ENCODE data around the gene ACTN2. TPM values are rescaled to one million over a fixed set of nuclear protein-coding genes. Genes with fewer than 3 reads are reported as not detected.
"Not testable (repeated sequence)": the region's sequence is repeated elsewhere in the genome, so short reads cannot be mapped to it uniquely, and the experiment has no call there.

Gene ACTN2
- total RNA-seq = under 1 TPM; 0.37 to 0.50 TPM

GRCh38 chr1:236685917-236686814, at the start of gene ACTN2:
Gene ACTN2, plus strand, starts transcription at chr1:236686499. Its CDS starts 175 bp downstream, at chr1:236686674.
- DNase-seq (ENCODE audit: low spot score in 2 of 2) = peak in 1 of 2 donors; percentile 25
- peak; percentile 73 to 89 for ATAC-seq
- peaks cover 8 to 9% of the 10 kb centered on the region in 2 donors for H3K36me3 Mint-ChIP-seq
- no peak within 1 kb of the TSS for H3K27ac Mint-ChIP-seq
- H3K9me3 Mint-ChIP-seq = peaks cover 7% of the 10 kb centered on the region in 2 donors

DNA sequence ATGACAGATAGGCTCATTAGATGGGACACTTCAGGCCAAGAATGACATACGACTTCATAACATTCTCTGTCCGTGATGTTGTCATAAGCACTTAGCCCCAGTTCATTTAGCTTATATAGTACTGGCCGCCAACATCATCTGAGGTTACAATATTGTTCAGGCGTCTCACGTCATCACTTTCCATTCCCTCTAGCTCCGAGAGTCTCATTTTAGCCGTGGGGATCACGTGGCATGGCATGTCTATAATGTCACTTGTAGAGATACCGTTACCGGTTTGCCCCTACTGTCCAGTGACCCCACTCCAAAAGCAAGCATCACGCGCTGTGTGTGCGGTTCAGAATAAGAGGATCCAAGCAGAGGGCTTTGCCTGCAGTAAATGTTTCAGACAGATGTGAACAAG, 47.4 kb upstream of the ACTN2 start:
- no peak overlapping the region for H3K27ac Mint-ChIP-seq

GRCh38 chr1:236639686-236640085, 46.6 kb upstream of the ACTN2 start:
- DNase-seq (ENCODE audit: low spot score in 2 of 2) (no peak), ATAC-seq (no peak)
- Mint-ChIP-seq H3K36me3 (no peaks in the 10 kb centered on the region), H3K27ac (no peak overlapping the region), H3K9me3 (no peaks in the 10 kb centered on the region)

More for the DNA sequence above, 47.4 kb upstream of the ACTN2 start:
- DNase-seq (ENCODE audit: low spot score in 2 of 2) (no peak), ATAC-seq (no peak)
- no peaks in the 10 kb centered on the region for H3K36me3 Mint-ChIP-seq
- no peaks in the 10 kb centered on the region for H3K9me3 Mint-ChIP-seq

DNA sequence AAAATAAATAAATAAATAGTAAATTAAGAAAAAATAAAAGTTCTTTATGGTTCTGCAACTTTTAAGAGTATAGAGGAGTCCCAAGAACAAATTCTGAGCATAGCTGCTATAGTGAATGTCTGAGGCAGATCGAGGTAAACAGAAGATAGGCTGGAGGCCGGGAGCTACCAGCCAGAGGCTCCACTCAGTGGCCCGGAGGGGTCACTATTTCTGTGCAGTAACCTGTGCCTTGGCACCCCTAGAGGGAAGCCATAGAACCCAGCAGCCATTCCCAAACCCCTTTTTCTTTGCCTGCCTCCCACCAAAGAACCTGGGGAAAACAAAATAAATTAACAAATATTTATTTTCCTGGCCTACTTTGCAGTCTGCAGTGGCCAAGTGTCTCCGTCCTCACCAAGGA, 43.5 kb upstream of the ACTN2 start:
- H3K27ac Mint-ChIP-seq = no peak overlapping the region
- no peaks in the 10 kb centered on the region for H3K9me3 Mint-ChIP-seq
- no peak for DNase-seq (ENCODE audit: low spot score in 2 of 2)
- no peaks in the 10 kb centered on the region for H3K36me3 Mint-ChIP-seq
- ATAC-seq = no peak

GRCh38 chr1:236645016-236645680, 41.2 kb upstream of the ACTN2 start:
- DNase-seq (ENCODE audit: low spot score in 2 of 2) = no peak
- H3K9me3 Mint-ChIP-seq = no peaks in the 10 kb centered on the region
- no peak for ATAC-seq
- H3K27ac Mint-ChIP-seq = no peak overlapping the region
- no peaks in the 10 kb centered on the region for H3K36me3 Mint-ChIP-seq

GRCh38 chr1:236654511-236654910, 31.8 kb upstream of the ACTN2 start:
- Mint-ChIP-seq H3K27ac (no peak overlapping the region), H3K9me3 (no peaks in the 10 kb centered on the region), H3K36me3 (no peaks in the 10 kb centered on the region)
- ATAC-seq (no peak), DNase-seq (ENCODE audit: low spot score in 2 of 2) (no peak)

DNA sequence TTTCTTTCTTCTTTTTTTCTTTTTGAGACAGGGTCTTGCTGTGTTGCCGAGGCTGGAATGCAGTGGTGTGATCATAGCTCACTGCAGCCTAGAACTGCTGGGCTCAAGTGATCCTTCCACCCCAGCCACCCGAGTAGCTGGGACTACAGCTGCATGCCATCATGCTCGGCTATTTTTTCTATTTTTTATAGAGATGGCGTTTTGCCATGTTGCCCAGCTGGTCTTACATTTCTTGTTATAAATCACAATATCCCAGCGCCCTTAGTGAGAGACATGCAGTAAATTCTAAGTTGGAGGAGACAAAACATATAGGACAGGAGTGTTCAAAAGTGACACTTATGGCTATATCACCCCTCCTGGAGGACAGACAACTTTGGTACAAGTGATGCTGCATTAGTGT, 31.3 kb upstream of the ACTN2 start:
- H3K9me3 Mint-ChIP-seq = no peaks in the 10 kb centered on the region
- H3K36me3 Mint-ChIP-seq = no peaks in the 10 kb centered on the region
- DNase-seq (ENCODE audit: low spot score in 2 of 2) = no peak
- ATAC-seq = no peak
- no peak overlapping the region for H3K27ac Mint-ChIP-seq

DNA sequence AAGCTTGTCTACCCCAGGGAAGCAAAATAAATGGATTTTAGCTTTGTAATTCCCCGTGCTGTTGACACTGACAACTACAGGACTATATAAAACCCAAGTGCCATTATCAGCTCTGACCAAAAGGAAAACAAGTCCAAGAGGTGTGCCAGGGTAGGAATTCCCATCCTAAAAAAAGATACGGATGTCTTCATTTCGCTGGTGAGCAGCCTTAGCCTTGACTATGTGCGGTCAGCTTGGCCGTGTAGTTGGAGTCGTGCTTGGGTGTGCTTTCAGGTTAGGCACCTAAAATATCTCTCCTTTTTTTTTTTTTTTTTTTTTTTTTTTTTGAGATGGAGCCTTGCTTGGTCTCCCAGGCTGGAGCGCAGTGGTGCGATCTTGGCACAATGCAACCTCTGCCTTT, 28.9 kb upstream of the ACTN2 start:
- no peaks in the 10 kb centered on the region for H3K36me3 Mint-ChIP-seq
- DNase-seq (ENCODE audit: low spot score in 2 of 2) (no peak), ATAC-seq (no peak)
- H3K27ac Mint-ChIP-seq = no peak overlapping the region
- no peaks in the 10 kb centered on the region for H3K9me3 Mint-ChIP-seq

DNA sequence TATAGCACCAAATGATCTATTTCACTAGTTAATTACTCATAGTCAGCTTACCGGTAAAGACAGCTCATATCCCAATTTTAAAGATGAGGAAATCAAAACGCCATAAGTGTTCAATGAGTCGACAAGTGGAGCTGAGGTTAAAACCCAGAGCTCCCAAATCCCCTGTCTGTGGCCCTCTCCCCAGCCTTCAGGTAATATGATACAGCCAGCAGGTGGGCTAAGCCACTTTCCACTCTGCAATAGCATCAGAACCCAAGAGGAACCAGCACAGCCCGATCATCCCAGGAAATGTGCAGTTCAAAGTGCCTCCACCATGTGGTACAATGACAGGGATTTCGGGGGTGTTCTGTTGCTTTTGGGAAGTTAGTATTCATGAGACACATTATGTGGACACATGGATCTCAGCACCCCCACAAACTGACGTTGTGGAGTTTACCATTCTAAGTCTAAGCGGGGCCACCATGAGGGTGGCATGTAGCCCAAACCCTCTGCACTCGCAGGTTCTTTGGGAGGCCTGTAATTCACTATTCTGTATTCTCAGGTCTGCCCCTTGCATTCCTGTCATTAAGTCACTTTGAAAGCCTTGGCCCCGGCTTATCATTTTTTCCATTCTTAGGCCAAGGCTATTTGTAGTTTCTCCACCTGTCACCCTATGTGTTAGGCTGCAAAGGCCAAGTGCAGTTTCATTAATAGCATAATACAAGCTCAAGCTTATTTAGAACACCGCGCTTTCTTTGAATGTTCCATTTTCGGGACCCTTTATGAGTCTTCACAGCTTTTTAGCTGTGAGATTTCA, 26.3 kb upstream of the ACTN2 start:
- ATAC-seq (no peak), DNase-seq (ENCODE audit: low spot score in 2 of 2) (no peak)
- no peaks in the 10 kb centered on the region for H3K9me3 Mint-ChIP-seq
- no peak overlapping the region for H3K27ac Mint-ChIP-seq
- H3K36me3 Mint-ChIP-seq = no peaks in the 10 kb centered on the region

GRCh38 chr1:236663934-236664333, 22.4 kb upstream of the ACTN2 start:
- Mint-ChIP-seq H3K9me3 (peaks cover 3 to 4% of the 10 kb centered on the region in 2 donors), H3K27ac (no peak overlapping the region)

DNA sequence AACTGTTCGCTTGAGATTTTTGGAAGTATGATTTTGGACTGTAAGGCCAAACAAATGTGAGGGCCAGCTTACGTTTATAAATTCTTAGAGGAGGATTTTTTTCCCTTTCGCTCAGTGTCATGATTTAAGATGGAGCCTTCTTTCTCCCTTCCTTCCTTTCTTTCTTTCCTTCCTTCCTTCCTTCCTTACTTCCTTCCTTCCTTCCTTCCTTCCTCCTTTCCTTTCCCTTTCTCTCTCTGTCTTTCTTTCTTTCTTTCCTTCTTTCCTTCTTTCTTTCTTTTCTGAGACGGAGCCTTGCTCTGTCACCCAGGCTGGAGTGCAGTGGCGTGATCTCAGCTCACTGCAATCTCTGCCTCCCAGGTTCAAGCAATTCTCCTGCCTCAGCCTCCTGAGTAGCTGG, 17.4 kb upstream of the ACTN2 start:
- H3K36me3 Mint-ChIP-seq; ATAC-seq; H3K9me3 Mint-ChIP-seq; H3K27ac Mint-ChIP-seq; DNase-seq (ENCODE audit: low spot score in 2 of 2): not testable (repeated sequence)

More at GRCh38 chr1:236663934-236664333, 22.4 kb upstream of the ACTN2 start:
- ATAC-seq (no peak), DNase-seq (ENCODE audit: low spot score in 2 of 2) (no peak)
- H3K36me3 Mint-ChIP-seq = no peaks in the 10 kb centered on the region

DNA sequence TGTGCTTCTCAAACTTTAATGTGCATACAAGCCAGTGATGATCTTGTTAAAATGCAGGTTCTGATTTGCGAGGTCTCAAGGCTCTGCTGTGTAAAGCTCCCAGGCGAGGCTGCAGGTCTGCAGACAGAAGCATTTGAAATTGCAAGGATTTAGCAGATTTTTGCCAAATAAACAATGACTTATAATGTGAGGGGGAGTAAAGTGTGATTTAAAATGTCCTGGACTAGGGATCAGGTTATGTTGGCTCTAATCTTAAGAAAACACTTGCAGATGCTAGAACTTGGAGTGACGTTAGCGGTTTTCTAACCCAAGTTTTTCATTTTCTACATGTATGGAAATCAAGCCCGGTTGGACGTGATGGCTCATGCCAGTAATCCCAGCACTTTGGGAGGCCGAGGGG, 16.2 kb upstream of the ACTN2 start:
- DNase-seq (ENCODE audit: low spot score in 2 of 2) = no peak
- peaks cover 3 to 4% of the 10 kb centered on the region in 2 donors for H3K9me3 Mint-ChIP-seq
- H3K36me3 Mint-ChIP-seq = no peaks in the 10 kb centered on the region
- no peak for ATAC-seq
- H3K27ac Mint-ChIP-seq = no peak overlapping the region

- ATAC-seq (no peak), DNase-seq (ENCODE audit: low spot score in 2 of 2) (no peak)
- Mint-ChIP-seq H3K36me3 (no peaks in the 10 kb centered on the region), H3K9me3 (no peaks in the 10 kb centered on the region), H3K27ac (no peak overlapping the region)
These were observed 12.9 kb upstream of the ACTN2 start for GRCh38 chr1:236673289-236673919.

- H3K36me3 Mint-ChIP-seq = no peaks in the 10 kb centered on the region
- H3K9me3 Mint-ChIP-seq = no peaks in the 10 kb centered on the region
- H3K27ac Mint-ChIP-seq = no peak overlapping the region
- ATAC-seq = no peak
- DNase-seq (ENCODE audit: low spot score in 2 of 2) = no peak
These were observed 8.6 kb upstream of the ACTN2 start for GRCh38 chr1:236677641-236678235.

GRCh38 chr1:236681219-236681618, 5.1 kb upstream of the ACTN2 start:
- no peak for DNase-seq (ENCODE audit: low spot score in 2 of 2)
- no peak for ATAC-seq
- Mint-ChIP-seq H3K27ac (no peak overlapping the region), H3K36me3 (peaks cover 8 to 9% of the 10 kb centered on the region in 2 donors), H3K9me3 (peaks cover 7% of the 10 kb centered on the region in 2 donors)

- ATAC-seq = no peak
- Mint-ChIP-seq H3K36me3 (peaks cover 8 to 9% of the 10 kb centered on the region in 2 donors), H3K27ac (no peak overlapping the region), H3K9me3 (peaks cover 7% of the 10 kb centered on the region in 2 donors)
- no peak for DNase-seq (ENCODE audit: low spot score in 2 of 2)
These were observed 938 bp upstream of the ACTN2 start for GRCh38 chr1:236685205-236685916.

Measured in activated naive CD4-positive, alpha-beta T cell treated with anti-CD3 and anti-CD28 coated beads, Interleukin-2, amount 50 U/mL, for 72 hours (primary cell).